Measurements from ENCODE around the gene MBNL1. TPM values are rescaled to one million over a fixed set of nuclear protein-coding genes. Genes with fewer than 3 reads are reported as not detected.

The MBNL1 gene
- total RNA-seq, 1 donor from 2014 or later: 296 TPM

DNA sequence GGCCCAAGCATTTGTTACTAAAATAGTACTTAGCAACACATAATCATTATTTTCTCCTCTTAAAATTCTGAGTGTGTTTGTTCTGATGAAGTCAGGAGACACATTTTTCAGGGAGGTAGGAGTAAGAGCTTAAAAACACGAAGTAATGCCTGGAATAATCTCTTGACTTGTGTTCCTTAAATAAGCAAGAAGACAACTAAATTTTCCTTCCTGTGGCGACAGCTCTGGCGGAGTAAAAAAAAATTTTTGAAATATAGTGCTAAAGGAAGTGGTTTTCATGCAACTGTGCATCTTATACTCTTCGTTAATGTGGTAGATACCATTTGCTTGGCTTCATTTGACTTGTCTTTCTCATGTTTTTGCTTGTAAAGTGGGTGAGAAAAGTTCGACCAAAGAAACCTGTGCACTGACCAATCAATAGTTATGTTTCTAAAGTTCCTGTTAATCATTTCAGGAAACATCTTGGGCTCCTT is 11.1 kb upstream of the MBNL1 start:
- DNase-seq: peak; percentile 83
- Mint-ChIP-seq H3K4me3 (peak overlapping the region; percentile 77), H3K4me1 (peaks cover 81% of the 10 kb centered on the region), H3K9me3 (peaks cover 4% of the 10 kb centered on the region), H3K27ac (peak overlapping the region; percentile 95), H3K27me3 (no peaks in the 10 kb centered on the region), H3K36me3 (ENCODE audit: low read depth) (peaks cover 29% of the 10 kb centered on the region)
- intact Hi-C loops (cut with micrococcal nuclease): loop anchor here (1.0 to 5.0 kb wide), 7 partner anchors 11 to 1367 kb away; partner anchors contain the start of genes GPR171 and MBNL1

DNA sequence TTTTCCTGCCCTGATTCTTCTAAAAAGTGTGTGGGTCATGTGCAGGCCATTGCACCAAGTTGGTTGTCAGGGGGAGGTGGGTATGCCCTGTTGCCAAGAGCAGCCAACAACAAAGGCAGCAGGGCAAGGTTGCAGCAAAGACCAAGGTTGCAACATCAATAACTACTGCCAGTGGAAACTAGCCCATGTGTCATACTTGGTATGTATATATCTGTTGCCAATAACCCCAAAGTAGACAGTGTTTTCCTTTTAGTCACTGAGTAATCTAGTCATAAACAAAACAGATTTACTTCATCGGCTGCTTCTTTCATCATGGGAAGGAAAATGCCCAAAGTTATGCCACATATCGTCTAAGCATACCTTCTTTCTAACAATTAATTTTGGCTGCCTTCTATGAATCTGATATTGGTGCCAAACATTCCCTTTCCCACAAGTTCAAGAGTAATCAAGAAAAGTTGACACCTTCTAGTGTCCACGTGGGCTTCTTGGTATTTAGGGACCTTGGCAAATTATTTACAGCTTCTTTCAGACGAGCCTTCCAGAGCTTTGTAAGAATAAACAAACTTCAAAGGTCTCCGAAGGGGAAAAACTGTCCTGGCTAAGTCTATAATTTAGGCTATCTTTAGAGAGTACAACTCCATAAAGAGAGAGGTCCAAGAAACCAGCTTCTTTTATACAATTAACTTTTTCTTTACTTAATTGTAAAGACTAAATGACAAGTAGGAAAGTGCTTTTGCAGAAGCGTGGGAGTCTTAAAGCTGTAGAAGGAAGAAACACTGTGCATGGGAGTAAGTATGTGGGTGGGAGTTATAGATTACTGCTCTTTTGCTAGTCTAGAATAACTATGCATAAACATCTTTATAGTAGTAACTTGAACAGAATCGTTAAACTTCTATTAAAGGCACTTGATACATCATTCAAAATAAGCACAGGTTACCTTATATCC is 10.0 kb upstream of the MBNL1 start:
- peak overlapping the region; percentile 97 for H3K27ac Mint-ChIP-seq
- peaks cover 75% of the 10 kb centered on the region for H3K4me1 Mint-ChIP-seq
- intact Hi-C loops (cut with micrococcal nuclease): loop anchor here (1.0 to 5.0 kb wide), 7 partner anchors 10 to 1366 kb away; partner anchors contain the start of genes GPR171 and MBNL1

GRCh38 chr3:152259468-152259867 is 9.3 kb upstream of the MBNL1 start:
- no peaks in the 10 kb centered on the region for H3K27me3 Mint-ChIP-seq
- peaks cover 74% of the 10 kb centered on the region for H3K4me1 Mint-ChIP-seq
- no peak for DNase-seq
- H3K4me3 Mint-ChIP-seq: peak overlapping the region; percentile 66
- H3K27ac Mint-ChIP-seq: peak overlapping the region; percentile 84
- intact Hi-C loops (cut with micrococcal nuclease): loop anchor here (2.0 to 5.0 kb wide), 2 partner anchors 1057 to 1365 kb away; partner anchors contain the start of gene GPR171
- no peaks in the 10 kb centered on the region for H3K9me3 Mint-ChIP-seq
- peaks cover 25% of the 10 kb centered on the region for H3K36me3 Mint-ChIP-seq (ENCODE audit: low read depth)

More for the DNA sequence above, 10.0 kb upstream of the MBNL1 start:
- Mint-ChIP-seq H3K36me3 (ENCODE audit: low read depth) (peaks cover 24% of the 10 kb centered on the region), H3K9me3 (peaks cover under 1% of the 10 kb centered on the region), H3K4me3 (peak overlapping the region; percentile 79), H3K27me3 (no peaks in the 10 kb centered on the region)
- peak; percentile 89 for DNase-seq

- intact Hi-C loops (cut with micrococcal nuclease): no loop called here
- Mint-ChIP-seq H3K36me3 (ENCODE audit: low read depth) (peaks cover 25% of the 10 kb centered on the region), H3K4me1 (peaks cover 72% of the 10 kb centered on the region), H3K27ac (peak overlapping the region; percentile 72), H3K4me3 (peak overlapping the region; percentile 37), H3K9me3 (no peaks in the 10 kb centered on the region), H3K27me3 (no peaks in the 10 kb centered on the region)
- peak; percentile 57 for DNase-seq
Observed at GRCh38 chr3:152260026-152260425, 8.7 kb upstream of the MBNL1 start.

GRCh38 chr3:152260529-152260928 is 8.2 kb upstream of the MBNL1 start:
- H3K36me3 Mint-ChIP-seq (ENCODE audit: low read depth): peaks cover 25% of the 10 kb centered on the region
- H3K4me3 Mint-ChIP-seq: no peak overlapping the region
- no peaks in the 10 kb centered on the region for H3K27me3 Mint-ChIP-seq
- H3K4me1 Mint-ChIP-seq: peaks cover 71% of the 10 kb centered on the region
- H3K9me3 Mint-ChIP-seq: no peaks in the 10 kb centered on the region
- intact Hi-C loops (cut with micrococcal nuclease): no loop called here
- no peak overlapping the region for H3K27ac Mint-ChIP-seq
- DNase-seq: no peak

GRCh38 chr3:152261329-152261728 is 7.4 kb upstream of the MBNL1 start:
- H3K4me1 Mint-ChIP-seq: peaks cover 67% of the 10 kb centered on the region
- DNase-seq: no peak
- intact Hi-C loops (cut with micrococcal nuclease): no loop called here
- peaks cover 25% of the 10 kb centered on the region for H3K36me3 Mint-ChIP-seq (ENCODE audit: low read depth)
- no peak overlapping the region for H3K27ac Mint-ChIP-seq
- no peaks in the 10 kb centered on the region for H3K27me3 Mint-ChIP-seq
- no peaks in the 10 kb centered on the region for H3K9me3 Mint-ChIP-seq
- no peak overlapping the region for H3K4me3 Mint-ChIP-seq

GRCh38 chr3:152263711-152264110 is 5.0 kb upstream of the MBNL1 start:
- DNase-seq: no peak
- no peaks in the 10 kb centered on the region for H3K27me3 Mint-ChIP-seq
- peaks cover 28% of the 10 kb centered on the region for H3K36me3 Mint-ChIP-seq (ENCODE audit: low read depth)
- H3K4me1 Mint-ChIP-seq: peaks cover 64% of the 10 kb centered on the region
- H3K4me3 Mint-ChIP-seq: no peak overlapping the region
- peak overlapping the region; percentile 69 for H3K27ac Mint-ChIP-seq
- no peaks in the 10 kb centered on the region for H3K9me3 Mint-ChIP-seq
- intact Hi-C loops (cut with micrococcal nuclease): no loop called here

DNA sequence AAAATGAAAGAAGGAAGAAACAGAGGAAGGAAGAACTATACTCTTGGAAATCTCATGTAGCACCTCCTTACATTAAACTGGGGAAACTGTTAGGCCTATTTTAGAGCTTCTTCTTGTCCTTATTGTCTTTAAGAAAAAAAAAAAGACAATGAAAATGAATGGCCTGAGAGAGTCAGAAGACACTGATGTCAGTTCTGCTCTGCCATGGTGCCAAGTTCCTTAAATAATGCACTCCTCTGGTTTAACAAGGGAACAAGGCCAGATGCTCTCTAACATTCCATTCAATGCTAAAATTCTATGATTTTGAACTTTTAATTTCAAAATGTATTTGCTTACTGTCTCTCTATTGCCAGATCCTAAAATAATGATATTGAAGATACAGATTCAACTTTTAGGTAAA is 4.4 kb upstream of the MBNL1 start:
- Mint-ChIP-seq H3K4me3 (peak overlapping the region; percentile 1), H3K9me3 (no peaks in the 10 kb centered on the region), H3K27ac (peak overlapping the region; percentile 34), H3K36me3 (ENCODE audit: low read depth) (peaks cover 31% of the 10 kb centered on the region), H3K27me3 (no peaks in the 10 kb centered on the region), H3K4me1 (peaks cover 58% of the 10 kb centered on the region)
- no peak for DNase-seq
- intact Hi-C loops (cut with micrococcal nuclease): no loop called here

DNA sequence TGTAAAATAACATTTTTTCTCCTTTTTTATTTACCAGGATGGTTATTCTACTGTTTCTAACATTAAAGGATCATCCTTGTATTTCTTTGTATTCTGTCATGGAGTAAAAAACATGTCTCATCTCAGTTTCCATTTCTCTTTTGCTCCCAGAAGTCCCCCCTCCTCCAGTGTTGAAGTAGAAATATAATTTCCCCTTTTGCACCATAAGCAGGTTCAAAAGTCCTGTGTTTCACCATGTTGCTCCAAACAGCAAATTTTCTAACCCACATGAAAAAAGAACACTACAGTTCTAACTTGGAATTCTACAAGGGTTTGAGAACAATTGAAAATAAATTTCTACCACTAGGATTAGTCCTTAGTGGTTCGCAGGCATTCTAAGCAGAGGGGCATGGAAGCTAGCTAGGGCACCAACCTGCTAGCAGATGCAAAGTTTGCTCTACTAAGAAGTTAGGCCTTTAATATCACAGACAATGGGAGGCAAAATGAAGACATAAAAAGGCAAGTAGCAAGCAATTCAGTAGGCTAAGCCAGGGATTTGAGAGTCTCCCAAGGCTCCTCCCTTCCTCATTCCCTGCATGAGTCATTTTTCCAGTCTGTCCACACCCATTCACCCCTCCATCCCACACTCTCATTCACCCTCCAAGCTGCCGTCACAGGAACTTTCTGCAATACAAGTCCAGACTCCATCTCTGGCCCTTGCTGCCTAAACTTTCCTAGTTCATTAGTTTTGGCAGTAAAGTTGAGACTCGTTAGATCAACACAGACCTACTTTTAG is 2.3 kb upstream of the MBNL1 start:
- H3K9me3 Mint-ChIP-seq: no peaks in the 10 kb centered on the region
- H3K27me3 Mint-ChIP-seq: no peaks in the 10 kb centered on the region
- peak overlapping the region; percentile 94 for H3K27ac Mint-ChIP-seq
- H3K4me1 Mint-ChIP-seq: peaks cover 48% of the 10 kb centered on the region
- H3K36me3 Mint-ChIP-seq (ENCODE audit: low read depth): peaks cover 39% of the 10 kb centered on the region
- intact Hi-C loops (cut with micrococcal nuclease): loop anchor here (5.0 kb wide), 2 partner anchors 426 to 1504 kb away; partner anchors contain the start of gene SIAH2
- DNase-seq: no peak
- peak overlapping the region; percentile 83 for H3K4me3 Mint-ChIP-seq

DNA sequence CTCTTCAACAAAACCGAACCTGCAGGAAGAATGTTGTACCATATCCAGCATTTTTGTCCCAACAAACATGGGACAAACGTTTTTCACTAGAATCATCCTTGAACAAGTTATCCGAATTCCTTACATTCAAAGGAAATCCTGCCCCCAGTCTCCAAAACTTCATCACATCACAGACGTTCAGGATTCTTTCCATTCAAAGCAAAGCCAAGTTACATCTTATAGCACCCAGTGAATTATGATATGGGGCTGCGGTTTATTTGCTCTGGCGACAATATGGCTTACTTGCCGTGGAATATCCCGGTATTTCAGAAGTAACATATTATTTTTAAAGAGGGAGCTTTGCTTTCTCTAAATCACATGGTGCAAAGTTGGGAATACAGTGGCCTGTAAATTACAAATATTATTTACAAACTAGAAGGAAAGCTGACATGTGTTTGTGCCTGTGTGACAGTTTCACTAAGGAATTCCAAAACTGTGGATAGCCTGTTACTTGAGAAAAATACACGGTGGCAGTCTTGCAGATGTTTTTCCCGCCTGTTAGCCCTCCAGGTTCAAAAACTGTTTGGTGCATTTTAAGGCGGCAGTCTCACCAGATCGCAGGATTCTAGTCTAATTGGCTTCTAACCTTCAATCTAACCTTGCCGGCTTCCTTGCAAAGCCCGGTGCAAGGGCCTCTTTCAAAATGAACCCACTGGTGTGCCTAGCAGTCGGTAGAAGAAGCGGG is 736 bp upstream of the MBNL1 start:
- Mint-ChIP-seq H3K9me3 (no peaks in the 10 kb centered on the region), H3K4me1 (peaks cover 49% of the 10 kb centered on the region), H3K36me3 (ENCODE audit: low read depth) (peaks cover 45% of the 10 kb centered on the region), H3K27ac (peak overlapping the region; percentile 94), H3K4me3 (peak overlapping the region; percentile 83), H3K27me3 (no peaks in the 10 kb centered on the region)
- intact Hi-C loops (cut with micrococcal nuclease): loop anchor here (1.0 to 5.0 kb wide), 6 partner anchors 10 to 1506 kb away; partner anchors contain the start of gene SIAH2
- peak; percentile 66 for DNase-seq

DNA sequence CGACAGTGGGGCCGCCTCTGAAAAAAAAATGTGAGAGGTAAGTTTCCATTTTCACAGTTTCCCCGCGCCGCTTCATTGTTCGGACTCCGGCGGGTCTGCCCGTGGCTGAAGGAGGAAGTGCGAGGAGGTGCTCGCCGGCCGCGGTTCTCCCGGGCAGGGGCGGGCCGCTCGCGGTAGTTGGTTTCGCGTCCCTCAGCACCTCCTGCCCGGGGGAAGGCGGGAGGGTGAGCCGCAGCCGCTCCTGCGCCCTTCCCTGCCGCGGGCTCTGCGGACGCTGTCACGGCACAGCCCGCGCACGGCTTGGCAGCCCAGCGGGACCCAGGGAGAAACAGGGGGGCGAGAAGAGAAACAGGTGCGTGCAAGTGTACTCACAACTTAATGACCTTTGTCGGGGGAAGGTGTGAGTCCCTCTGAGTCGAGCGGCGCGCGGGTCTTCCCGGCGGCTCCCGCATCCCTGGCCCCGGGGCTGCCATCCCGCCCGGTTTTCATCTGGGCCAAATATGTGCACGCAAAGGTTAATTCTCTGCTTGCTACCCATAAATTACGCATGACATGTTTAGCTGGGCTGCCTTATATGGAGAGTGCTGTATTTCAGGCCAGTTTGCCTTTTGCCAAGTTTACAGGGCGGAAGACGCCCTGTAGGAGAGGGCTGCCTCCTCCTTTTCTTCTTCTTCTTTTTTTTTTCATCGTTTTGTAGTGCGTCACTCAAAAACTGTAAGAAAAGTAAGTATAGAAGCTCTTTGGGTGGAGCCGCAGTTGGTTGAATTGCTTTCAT is 514 bp downstream of the MBNL1 start:
- Mint-ChIP-seq H3K27me3 (no peaks in the 10 kb centered on the region), H3K4me3 (peak overlapping the region; percentile 83), H3K4me1 (peaks cover 47% of the 10 kb centered on the region), H3K27ac (peak overlapping the region; percentile 94), H3K36me3 (ENCODE audit: low read depth) (peaks cover 39% of the 10 kb centered on the region), H3K9me3 (no peaks in the 10 kb centered on the region)
- DNase-seq: peak; percentile 86
- intact Hi-C loops (cut with micrococcal nuclease): loop anchor here (2.0 to 5.0 kb wide), 4 partner anchors 24 to 1507 kb away; partner anchors contain the start of gene SIAH2
